ENCODE measurements around the gene CASS4.
"Not testable (repeated sequence)": the region's sequence is repeated elsewhere in the genome, so short reads cannot be mapped to it uniquely, and the experiment has no call there.

CASS4 gene, protein sequence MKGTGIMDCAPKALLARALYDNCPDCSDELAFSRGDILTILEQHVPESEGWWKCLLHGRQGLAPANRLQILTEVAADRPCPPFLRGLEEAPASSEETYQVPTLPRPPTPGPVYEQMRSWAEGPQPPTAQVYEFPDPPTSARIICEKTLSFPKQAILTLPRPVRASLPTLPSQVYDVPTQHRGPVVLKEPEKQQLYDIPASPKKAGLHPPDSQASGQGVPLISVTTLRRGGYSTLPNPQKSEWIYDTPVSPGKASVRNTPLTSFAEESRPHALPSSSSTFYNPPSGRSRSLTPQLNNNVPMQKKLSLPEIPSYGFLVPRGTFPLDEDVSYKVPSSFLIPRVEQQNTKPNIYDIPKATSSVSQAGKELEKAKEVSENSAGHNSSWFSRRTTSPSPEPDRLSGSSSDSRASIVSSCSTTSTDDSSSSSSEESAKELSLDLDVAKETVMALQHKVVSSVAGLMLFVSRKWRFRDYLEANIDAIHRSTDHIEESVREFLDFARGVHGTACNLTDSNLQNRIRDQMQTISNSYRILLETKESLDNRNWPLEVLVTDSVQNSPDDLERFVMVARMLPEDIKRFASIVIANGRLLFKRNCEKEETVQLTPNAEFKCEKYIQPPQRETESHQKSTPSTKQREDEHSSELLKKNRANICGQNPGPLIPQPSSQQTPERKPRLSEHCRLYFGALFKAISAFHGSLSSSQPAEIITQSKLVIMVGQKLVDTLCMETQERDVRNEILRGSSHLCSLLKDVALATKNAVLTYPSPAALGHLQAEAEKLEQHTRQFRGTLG

DNA sequence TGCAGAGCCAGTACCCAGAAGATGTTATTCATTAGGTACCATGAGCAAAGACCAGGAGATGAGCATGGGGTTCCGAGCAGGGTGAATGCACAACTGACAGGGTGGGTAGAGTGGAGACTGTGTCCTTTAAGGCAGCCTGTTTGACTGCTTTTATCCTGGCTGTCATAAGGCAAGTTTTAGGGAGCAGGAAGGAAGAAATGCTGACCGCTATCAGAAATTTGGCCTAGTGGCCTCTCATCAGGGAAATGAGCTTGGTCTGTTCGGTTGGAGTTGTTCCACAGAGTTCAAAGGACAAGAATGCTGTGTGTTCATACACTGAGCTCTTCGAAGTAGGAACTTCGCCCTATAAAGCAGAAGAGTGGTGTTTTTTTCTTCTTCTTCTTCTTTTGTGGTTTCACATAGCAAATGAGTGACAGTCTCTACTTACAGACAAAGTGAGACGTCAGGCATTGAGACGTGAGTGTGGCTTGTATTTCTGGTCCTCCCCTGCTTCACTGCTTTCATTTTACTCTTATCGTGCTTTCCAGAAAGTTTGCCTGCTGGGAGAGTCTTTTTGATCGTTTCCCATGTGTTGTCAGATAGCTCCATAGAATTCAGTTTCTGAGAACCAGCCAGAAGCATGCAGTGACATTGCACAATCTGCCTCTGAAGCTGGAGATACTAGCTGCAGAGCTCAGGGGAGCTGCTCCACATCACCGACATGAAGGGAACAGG lies at the start of gene CASS4:
CASS4 (plus strand) TSS at position 502 of the 714 bp plus-strand sequence; CDS start at position 701, 199 bp downstream.
- peak; percentile 74 for DNase-seq

DNA sequence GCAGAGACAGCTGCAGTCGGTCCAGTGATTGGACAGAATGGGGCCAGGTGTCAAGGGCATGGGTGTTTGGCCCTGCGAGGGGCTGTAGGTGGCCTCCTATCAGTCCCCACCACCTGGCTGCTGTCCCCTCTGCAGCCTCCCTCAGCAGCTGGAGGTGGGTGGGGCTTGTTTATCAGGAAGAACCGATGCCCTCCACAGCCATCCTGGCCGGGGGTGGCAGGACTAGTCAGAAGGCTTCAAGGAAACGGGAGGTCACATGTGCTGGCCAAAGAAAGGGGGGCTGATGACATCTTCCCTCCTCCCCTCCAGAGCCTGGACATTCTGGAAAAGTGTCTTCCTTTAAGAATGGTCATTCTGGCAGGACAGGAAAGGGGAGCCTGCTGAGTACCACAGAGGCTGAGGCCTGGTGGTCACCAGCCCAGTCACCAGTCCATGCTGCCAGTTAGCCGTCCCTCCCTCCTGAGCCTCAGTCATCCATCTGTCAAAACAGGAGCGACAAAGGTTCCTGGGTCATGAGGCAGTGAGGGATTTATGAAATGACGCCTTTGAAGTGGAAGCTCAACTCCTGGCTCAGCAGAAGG lies 49.1 kb upstream of the CASS4 start:
- DNase-seq, result no peak

DNA sequence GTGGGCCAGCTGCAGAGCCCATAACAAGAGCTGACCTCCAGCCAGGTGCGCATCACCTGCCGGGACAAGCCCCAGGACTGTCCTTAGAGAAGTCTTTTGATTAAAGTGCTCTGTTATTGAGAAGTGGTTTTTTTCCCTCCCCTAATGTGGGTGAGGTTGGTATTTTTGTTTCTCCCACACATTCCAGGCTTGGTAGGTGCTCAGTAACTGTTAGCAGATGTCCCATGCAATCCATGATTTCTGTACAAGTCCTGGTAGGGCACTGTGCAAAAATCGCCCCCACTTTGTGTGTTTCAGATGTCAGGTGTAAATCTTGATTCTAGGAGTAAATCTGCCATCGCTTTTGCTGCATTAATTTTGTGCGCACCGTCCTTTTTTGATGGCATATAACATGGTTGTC lies 48.6 kb upstream of the CASS4 start:
- no peak for DNase-seq

DNA sequence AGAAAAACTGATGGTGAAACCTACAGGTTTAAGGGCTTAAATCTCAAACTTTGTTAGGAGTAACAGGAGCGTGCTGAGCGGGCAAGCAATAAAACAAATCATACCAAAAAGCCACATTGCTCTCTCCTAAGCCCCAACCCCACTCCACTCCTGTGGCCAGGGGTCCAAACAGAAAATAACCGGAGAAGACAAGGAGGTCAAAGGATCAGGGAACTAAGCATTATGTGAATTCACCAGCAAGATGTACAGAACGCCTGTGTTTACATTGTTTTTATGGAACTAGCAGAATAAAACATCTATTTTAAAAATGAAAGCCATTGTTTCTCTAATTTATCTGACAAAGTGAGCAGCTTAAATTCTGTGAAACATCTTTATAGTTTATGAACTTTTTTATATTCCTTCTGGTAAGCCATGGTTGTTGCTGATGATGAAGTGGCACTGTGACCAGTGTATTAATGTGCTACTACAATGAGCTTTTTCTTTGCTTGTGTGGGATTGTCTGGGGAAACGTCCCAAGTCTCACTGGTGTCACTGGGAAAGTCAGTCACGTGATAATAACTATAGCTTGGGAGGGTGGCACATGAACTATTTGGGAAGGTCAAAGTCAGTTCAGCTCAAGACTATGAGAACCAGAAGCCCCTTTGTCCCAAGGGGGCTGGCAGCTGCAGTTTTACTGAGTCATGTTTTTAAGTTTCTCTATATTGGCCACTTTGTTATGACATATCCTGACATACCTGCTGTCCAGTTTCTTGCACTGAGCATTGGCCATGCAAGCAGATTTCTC lies 43.5 kb upstream of the CASS4 start:
- DNase-seq, result no peak

DNA sequence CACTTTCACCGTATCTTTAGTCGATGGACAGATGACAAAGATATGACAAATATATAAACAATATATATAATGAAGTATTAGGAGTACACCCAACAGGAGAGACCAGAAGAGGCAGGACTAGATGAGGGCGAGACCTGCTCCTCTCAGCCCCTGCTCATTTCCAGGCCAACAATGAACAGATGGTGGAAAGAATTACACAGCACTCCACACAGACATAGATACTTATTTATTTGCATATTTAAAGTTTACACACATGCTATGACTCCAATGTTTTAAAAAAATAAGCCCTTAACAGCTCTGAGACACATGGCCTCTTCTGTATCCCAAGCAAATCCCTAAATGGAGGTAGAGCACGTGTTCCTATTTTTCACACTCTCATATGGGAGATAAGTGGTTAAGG lies 42.9 kb upstream of the CASS4 start:
- DNase-seq, result no peak

DNA sequence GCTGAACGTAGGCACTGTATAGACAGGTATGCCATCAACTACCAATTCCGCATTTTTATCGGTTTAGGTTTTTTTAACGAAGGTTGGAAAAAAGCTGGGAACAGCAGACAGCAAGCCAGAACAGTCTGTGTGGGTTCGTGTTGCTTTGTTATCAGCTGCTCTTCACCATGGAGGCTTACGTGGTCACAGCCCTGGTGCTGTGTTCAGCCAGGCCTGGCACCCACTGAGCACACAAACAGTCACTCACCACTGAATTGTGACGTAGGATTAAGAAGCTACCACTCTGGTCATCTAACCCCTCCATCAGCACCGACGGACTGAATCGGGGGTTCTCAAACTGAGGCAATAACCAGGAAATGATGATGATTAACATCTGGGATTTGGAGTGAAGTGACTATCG lies 40.1 kb upstream of the CASS4 start:
- DNase-seq, result no peak

DNA sequence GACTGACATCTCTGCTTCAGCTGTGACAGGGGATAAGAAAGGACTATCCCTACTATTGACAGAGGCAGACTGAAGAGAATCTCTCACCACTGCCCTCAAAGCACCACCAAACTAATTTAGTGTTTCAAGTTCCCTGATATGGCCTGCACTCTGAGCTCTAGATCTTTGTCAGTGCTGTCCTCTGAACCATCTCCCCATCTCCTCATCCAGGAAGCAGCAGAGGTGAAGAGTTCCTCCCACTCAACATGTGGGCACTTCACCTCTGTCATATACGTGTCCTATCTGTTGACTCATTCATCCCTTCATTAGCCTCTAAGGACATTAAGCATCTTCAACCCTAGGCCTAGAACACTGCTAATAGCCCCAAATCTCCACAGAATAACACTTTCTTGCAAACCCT lies 39.2 kb upstream of the CASS4 start:
- no peak for DNase-seq

DNA sequence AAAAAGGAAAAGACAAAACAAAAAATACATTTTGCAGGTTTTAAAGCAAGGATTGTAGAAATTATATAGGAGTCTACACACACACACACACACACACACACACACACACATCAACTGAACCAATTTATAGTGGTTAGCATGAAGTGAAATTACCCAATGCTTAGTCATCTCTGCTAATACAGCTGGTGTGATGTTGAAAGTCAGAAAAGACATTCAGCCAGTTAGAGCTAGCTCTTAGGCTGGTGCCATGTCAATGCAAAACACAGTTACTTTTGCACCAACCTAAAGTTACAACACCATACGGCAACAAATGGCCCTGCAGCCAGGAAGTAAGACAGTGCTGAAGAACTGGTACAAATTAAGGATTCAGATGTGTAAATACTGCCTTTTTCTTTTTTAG lies 38.1 kb upstream of the CASS4 start:
- no peak for DNase-seq

DNA sequence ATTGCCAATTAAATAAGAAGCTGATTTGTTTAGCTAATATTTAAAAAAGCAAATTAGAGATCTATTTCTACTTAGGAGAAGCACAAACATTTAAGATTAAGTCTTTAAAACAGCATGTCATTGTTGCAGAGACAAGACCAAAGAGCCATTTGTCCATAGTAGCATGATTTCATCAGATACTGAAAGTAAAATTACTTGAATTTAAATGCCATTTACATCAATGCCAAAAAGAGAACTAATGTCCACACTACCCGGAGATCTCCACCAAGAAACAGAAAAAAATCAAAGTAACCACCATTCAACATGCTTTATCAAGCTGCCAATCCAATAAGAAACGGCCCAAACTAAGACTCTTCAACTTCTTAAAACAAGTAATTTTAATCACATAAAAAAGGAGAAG lies 35.7 kb upstream of the CASS4 start:
- no peak for DNase-seq

DNA sequence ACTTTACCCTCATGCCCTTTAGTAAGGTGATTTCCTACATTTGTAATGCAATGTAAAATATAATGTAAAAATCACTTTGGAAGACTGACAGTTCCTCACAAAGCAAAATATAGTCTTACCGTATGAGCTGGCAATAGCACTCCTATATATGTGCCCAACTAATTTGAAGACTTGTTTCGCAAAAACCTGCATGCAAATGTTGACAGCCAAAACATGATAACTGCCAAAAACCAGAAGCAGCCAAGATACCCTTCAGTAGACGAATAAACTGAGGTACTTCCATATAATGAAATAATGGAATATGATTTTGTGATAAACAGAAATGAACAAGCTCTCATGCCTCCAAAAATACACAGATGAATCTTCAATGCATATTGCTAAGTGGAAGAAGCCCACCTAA lies 33.7 kb upstream of the CASS4 start:
- no peak for DNase-seq

DNA sequence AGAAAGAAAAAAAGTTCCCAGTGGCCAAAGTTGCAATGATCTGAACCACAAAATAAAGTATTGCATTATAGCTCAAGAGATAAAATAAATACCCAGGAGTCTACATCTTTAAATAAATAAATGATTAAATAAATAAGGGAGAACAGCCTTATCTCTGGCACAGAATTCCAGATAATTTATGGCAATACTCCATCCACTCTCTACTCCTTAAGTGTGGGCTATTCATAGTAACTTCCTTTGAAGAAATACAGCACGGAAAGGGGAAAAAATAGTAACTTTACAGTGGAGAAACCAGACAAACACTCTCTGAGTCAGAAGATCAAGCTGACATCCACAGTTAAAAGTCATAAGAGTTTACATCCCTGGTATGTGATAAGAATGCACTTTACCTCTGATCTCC lies 31.7 kb upstream of the CASS4 start:
- DNase-seq, result no peak

DNA sequence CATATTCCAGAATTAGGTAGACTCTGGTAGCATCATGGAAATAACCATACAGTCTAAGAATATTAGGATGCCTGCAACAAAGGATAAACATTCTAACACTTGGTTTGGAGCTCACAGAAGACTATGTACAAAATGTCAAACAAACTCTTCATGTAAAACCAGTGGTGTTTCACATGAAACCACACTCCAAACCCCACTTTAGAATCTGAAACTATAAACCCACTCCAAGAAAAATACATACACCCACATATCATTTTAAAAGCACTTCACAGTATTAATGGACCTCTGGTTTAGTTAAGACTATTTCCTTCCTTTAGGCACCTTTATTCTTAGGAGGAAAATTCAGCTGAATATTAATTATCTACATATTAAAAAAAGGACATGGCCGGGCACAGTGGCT lies 30.6 kb upstream of the CASS4 start:
- no peak for DNase-seq

DNA sequence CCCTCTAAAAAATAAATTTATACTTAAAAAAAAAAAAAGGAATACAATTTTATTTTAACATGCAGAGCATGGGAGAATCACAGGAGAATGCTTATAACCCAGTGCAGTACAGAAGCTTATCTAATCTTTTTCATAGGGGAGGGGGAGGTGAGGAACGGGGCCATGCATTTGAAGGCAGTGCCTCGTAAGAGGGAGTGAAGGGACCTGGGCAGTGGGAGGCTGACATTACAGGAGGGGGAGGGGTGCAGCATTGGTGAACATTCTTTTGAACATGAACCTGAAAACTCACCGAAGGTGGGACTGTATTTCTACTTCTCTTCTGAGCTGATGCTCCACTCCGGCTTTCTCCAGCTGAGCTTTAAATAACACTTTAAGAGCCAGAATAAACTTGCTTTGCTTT lies 29.4 kb upstream of the CASS4 start:
- no peak for DNase-seq

DNA sequence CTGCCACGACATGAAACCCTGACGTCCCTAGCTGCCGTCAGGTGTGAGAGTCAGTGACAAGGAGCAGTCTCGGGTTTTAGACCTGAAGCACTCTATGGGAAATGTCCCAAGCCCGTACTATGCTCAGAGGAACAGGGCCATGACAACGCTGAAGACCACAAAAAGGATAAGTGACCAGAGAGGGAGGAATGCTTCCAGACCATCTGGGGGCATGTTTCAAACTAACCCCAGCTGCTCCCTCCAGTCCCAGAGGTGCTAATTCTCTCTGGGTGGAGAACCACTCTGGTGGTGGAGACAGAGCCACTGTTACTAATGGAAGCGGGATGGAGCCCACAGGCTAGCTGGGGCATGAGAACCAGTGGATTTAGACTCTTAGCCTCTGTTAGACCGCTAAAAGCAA lies 28.7 kb upstream of the CASS4 start:
- no peak for DNase-seq

DNA sequence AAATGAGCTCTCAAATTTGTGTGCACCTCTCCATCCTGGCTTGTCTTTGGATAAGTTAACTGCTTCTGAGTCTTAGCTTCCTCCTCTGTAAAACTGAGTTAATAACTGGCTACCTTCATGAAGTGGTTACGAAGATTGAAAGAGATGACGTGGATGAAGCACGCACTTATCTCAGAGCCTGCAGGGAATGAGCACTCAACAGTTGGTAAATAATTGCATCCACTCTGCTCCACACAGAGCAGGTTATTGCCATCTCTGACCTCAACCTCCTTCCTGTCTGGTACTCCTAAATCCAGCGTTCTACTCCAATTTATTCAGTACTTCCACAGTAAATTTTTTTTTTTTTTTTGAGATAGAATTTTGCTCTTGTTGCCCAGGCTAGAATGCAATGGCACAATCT lies 26.9 kb upstream of the CASS4 start:
- no peak for DNase-seq

DNA sequence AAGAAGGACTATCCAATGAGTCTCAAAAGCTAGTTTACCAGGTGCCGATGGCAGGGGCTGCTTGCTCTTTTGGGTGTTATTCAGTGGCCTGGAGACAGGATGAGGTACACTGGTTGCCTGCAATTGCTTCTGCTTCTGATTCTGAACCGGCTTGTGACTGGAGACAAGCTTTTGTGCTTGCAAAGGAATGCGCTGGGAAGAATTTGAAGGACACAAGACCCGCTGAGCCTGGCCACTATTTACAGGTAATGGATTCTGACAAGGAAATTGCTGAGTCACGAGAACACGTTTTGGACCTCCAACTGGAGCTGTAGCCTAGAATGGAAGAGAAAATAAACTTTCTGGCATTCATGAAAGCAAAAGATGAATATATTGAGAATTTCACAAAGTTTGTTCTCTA lies 25.8 kb upstream of the CASS4 start:
- DNase-seq, result no peak

DNA sequence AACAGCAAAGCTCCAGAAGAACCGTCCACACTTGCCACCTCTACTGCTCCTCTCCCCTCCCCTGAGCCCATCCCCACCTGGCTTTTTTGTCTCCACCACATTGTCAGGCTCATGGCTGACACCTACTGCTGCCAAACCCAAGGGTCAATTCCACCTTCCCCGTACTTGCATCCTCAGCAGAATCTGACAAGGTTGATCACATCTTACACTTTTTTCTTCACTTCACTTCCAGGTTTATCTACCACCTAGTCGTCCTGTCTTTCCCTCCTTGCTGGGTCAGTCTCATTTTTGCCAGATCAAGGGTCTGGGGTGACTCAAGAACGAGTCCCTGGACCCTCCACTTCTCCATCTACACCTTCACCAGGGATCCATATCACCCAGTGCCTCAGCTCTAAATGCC lies 23.2 kb upstream of the CASS4 start:
- DNase-seq, result no peak

DNA sequence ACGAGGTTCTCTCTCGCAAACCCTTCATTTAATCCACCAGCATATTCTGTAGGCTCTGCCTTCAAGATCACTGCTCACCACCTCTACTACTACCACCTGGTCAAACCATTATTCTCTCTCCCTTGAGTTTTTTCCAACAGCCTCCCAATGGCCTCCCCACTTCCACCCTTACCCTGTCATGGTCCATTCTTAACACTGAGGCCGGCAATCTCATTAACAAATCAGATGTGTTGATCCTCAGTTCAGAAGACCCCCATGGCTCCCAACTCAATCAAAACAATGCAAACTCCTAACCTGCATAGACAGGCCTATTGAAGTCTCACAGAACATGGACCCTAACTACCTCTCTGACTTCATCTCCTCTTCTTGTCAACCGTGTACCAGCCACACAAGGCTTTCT lies 22.3 kb upstream of the CASS4 start:
- no peak for DNase-seq

DNA sequence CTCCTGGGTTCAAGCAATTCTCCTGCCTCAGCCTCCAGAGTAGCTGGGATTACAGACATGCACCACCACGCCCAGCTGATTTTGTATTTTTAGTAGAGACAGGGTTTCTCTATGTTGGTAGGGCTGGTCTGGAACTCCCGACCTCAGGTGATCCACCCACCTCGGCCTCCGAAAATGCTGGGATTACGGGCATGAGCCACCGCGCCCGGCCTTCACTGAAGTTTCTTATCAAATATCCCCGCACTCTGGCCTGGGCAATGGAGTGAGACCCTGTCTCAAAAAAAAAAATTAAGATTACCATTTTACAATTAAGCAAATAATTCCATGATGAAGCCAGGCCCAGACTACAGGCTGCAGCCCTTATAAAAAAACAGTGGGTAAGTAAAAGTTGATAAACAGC lies 21.7 kb upstream of the CASS4 start:
- DNase-seq, result not testable (repeated sequence)

DNA sequence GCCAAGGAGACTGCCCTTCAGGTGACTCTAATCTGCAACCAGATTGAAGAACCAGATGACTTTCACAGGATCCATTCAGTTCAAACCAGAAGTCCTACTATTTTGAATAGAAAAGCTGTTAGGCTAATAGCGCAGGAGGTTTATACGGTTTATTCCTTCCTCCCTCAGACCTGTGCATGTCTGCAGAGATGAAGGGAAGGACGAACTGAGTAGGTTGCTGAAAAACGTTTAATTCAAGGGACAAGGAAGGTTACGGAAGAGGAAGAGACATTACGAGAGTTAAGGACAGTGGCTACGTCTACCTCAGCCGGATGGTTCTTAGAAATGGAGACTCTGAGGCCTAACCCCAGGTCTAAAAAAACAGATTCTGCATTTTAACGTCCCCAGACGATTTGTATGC lies 21.0 kb upstream of the CASS4 start:
- DNase-seq, result no peak

DNA sequence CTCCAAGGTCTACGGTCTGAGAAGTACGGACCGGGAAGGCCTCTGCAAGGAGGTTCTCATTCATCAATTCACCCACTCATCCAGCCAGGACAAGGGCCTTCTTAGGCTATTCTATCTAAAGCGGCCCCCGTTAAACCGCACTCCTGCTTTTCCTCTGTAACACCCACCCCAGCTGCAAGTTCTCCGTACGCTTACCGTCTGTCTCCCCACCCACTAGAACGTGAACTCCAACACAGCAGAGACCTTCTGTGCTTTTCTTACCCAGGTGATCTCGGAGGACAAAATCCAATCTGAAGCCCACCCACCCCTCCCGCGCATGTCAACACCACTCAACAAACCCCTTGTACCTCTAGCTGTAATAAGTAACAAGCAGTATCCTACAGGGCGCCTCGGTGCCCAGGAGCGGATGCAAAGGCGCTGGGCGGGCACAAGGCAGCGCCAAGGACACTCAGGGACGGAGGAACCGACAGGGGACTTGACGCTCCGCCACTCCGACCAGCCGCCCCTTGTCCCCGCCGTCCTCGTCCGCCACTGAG lies 20.4 kb upstream of the CASS4 start:
- no peak for DNase-seq

DNA sequence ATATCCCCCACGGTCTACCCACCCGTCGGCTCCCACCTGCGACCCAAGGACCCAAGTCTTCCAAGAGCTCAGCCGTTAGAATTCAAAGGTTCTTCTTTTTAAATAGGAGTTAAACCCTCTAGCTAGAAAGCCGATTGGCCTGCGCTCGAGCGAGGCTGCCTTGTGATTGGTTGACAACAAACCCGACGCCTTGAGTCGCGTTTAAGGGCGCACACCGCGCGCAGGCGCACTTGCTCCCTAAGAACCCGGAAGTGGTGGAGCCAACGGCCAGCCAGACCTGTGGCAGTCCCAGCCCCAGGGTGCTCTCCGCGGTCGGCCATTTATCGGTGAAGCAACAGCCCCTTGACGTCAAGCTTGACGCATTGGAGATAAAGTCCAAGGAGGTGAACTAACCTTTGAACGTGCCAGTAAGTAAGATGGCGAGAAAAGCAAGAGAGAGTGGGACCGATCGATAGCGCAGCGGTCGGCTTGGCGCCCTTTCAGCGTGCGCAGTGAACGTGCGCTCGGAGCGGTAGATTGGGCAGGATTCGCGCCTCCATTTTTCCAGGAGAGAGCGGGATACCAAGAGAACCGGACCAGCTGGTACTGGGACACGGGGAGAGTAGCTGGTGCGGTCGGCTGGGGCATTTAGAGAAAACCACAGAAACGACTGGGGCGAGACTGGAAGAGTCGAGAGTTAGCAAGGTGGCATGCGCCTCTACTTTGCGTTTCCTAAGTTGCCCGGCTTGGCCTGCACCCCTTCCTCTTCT lies 19.8 kb upstream of the CASS4 start, which contains the start of the genes AURKA and CSTF1:
AURKA (minus strand) TSS at position 84 of the 749 bp plus-strand sequence. CDS start 4,018 bp downstream, outside the sequence.
CSTF1 (plus strand) TSS at position 514 of the 749 bp plus-strand sequence. CDS start 2,908 bp downstream, outside the sequence.
- peak; percentile 100 for DNase-seq
